GM18519 (cell line): ENCODE data around the gene TBX4.
"Not testable (repeated sequence)": the region's sequence is repeated elsewhere in the genome, so short reads cannot be mapped to it uniquely, and the experiment has no call there.

Experiments
- ATAC-seq: cut with Tn5 transposase; IDR thresholded peaks from one replicate; pipeline ENCODE4 v1.9.1; 2021; ENCODE audit warnings: mild to moderate bottlenecking, moderate library complexity; ENCODE audit not compliant: unreplicated experiment, low FRiP score

TBX4 gene

GRCh38 chr17:61517265-61517664 is 65.0 kb downstream of the TBX4 start:
- no peak for ATAC-seq

GRCh38 chr17:61517843-61518606 is 65.8 kb downstream of the TBX4 start:
- ATAC-seq: no peak

GRCh38 chr17:61519139-61519538 is 66.9 kb downstream of the TBX4 start:
- ATAC-seq: no peak

GRCh38 chr17:61519754-61520440 is 67.7 kb downstream of the TBX4 start:
- no peak for ATAC-seq

- no peak for ATAC-seq
Observed at GRCh38 chr17:61520897-61521296, 68.7 kb downstream of the TBX4 start.

GRCh38 chr17:61522088-61522487 is 69.9 kb downstream of the TBX4 start:
- ATAC-seq: no peak

- ATAC-seq: no peak
Observed at GRCh38 chr17:61524319-61524718, 72.1 kb downstream of the TBX4 start.

GRCh38 chr17:61527441-61527840 is 75.2 kb downstream of the TBX4 start:
- ATAC-seq: not testable (repeated sequence)

- ATAC-seq: no peak
Observed at GRCh38 chr17:61528171-61528570, 75.9 kb downstream of the TBX4 start.

GRCh38 chr17:61531223-61531622 is 79.0 kb downstream of the TBX4 start:
- no peak for ATAC-seq

- no peak for ATAC-seq
Observed at GRCh38 chr17:61532826-61533225, 80.6 kb downstream of the TBX4 start.

GRCh38 chr17:61533797-61534196 is 81.6 kb downstream of the TBX4 start:
- ATAC-seq: no peak

GRCh38 chr17:61534414-61534813 is 82.2 kb downstream of the TBX4 start:
- ATAC-seq: no peak
